Measurements from ENCODE around the gene TTN. TPM values are rescaled to one million over a fixed set of nuclear protein-coding genes. Genes with fewer than 3 reads are reported as not detected.

The TTN gene
- total and polyA plus RNA-seq, 2 donors (not counting 1 experiment from before 2014, with no cell fraction given): 1.7 to 46.4 TPM

GRCh38 chr2:178650554-178650953 lies 156.7 kb downstream of the TTN start:
- intact Hi-C loops (cut with micrococcal nuclease): no loop called here
- Histone ChIP-seq H3K9ac (ENCODE audit: low read length) (no peak overlapping the region), H3K4me1 (ENCODE audit: control insufficient read depth in 2 of 2, insufficient read depth in 2 of 2, low read length in 2 of 2) (no peaks in the 10 kb centered on the region), H3K79me2 (ENCODE audit: control insufficient read depth, insufficient read depth, low read length) (no peaks in the 10 kb centered on the region), H4K20me1 (ENCODE audit: control insufficient read depth, insufficient read depth, low read length, poor library complexity, severe bottlenecking) (no peaks in the 10 kb centered on the region), H3K9me3 (ENCODE audit: control extremely low read depth in 1 of 3, control insufficient read depth in 2 of 3, insufficient read depth in 1 of 3, low read length in 2 of 3) (no peaks in the 10 kb centered on the region), H3K36me3 (replicated peaks in 1 of 2; ENCODE audit: control extremely low read depth in 1 of 2, control insufficient read depth in 1 of 2, extremely low read depth in 1 of 2, insufficient read depth in 2 of 2, low read length in 1 of 2) (peaks cover 1 to 20% of the 10 kb centered on the region in 2 experiments), H3K4me3 (ENCODE audit: control extremely low read depth in 1 of 5, extremely low read depth in 1 of 5, insufficient read depth in 1 of 5, low read depth in 2 of 5, low read length in 4 of 5) (no peak overlapping the region), H3K4me2 (replicated peaks; ENCODE audit: low read depth, low read length, poor library complexity, severe bottlenecking) (no peak overlapping the region), H3K27ac (ENCODE audit: low read length in 2 of 2) (no peak overlapping the region), H2AFZ (ENCODE audit: insufficient read depth, low read depth, low read length, poor library complexity, severe bottlenecking) (no peak overlapping the region), H3K27me3 (replicated peaks in 1 of 4; ENCODE audit: control extremely low read depth in 1 of 4, control insufficient read depth in 3 of 4, insufficient read depth in 4 of 4, low read length in 3 of 4) (no peaks in the 10 kb centered on the region)
- no peaks in the 10 kb centered on the region for H3K9me3 Mint-ChIP-seq (ENCODE audit: insufficient read depth)
- no peak overlapping the region for H3K4me3 Mint-ChIP-seq
- ATAC-seq (ENCODE audit: low read depth): no peak
- DNase-seq: no peak
- no peak overlapping the region for H3K27ac Mint-ChIP-seq
- H3K27me3 Mint-ChIP-seq: no peaks in the 10 kb centered on the region
- CTCF ChIA-PET: interaction anchor here (1.1 kb wide), 1 partner anchor 13 kb away, joined by 3 read pairs; no protein-coding TSS in a partner anchor
- POLR2A ChIA-PET: no interaction called here
- WGBS (ENCODE audit: insufficient coverage): 71% methylated on average over 1 of the region's 5 CpGs
- H3K4me1 Mint-ChIP-seq: no peaks in the 10 kb centered on the region
- TF ChIP-seq CTCF (IDR thresholded peaks at IDR 0.05) (no peak), EZH2 (IDR thresholded peaks at IDR 0.05; ENCODE audit: borderline replicate concordance, insufficient read depth, low read depth, low read length, poor library complexity, severe bottlenecking) (no peak)

GRCh38 chr2:178644919-178645318 lies 162.3 kb downstream of the TTN start:
- DNase-seq: no peak
- no peaks in the 10 kb centered on the region for H3K27me3 ChIP-seq (replicated peaks in 1 of 4; ENCODE audit: control extremely low read depth in 1 of 4, control insufficient read depth in 3 of 4, insufficient read depth in 4 of 4, low read length in 3 of 4)
- ATAC-seq (ENCODE audit: low read depth): no peak
- H3K4me1 Mint-ChIP-seq: no peaks in the 10 kb centered on the region
- H3K9me3 ChIP-seq (ENCODE audit: control extremely low read depth in 1 of 3, control insufficient read depth in 2 of 3, insufficient read depth in 1 of 3, low read length in 2 of 3): no peaks in the 10 kb centered on the region
- no peak overlapping the region for H3K4me2 ChIP-seq (replicated peaks; ENCODE audit: low read depth, low read length, poor library complexity, severe bottlenecking)
- H3K9me3 Mint-ChIP-seq (ENCODE audit: insufficient read depth): no peaks in the 10 kb centered on the region
- no peaks in the 10 kb centered on the region for H4K20me1 ChIP-seq (ENCODE audit: control insufficient read depth, insufficient read depth, low read length, poor library complexity, severe bottlenecking)
- WGBS (ENCODE audit: insufficient coverage): no CpG with 5 or more reads among the region's 1 CpG
- CTCF ChIA-PET: no interaction called here
- intact Hi-C loops (cut with micrococcal nuclease): no loop called here
- H3K9ac ChIP-seq (ENCODE audit: low read length): no peak overlapping the region
- POLR2A ChIA-PET: no interaction called here
- H3K4me3 Mint-ChIP-seq: no peak overlapping the region
- peaks cover 1 to 4% of the 10 kb centered on the region in 2 experiments for H3K36me3 ChIP-seq (replicated peaks in 1 of 2; ENCODE audit: control extremely low read depth in 1 of 2, control insufficient read depth in 1 of 2, extremely low read depth in 1 of 2, insufficient read depth in 2 of 2, low read length in 1 of 2)
- TF ChIP-seq CTCF (IDR thresholded peaks at IDR 0.05) (no peak), EZH2 (IDR thresholded peaks at IDR 0.05; ENCODE audit: borderline replicate concordance, insufficient read depth, low read depth, low read length, poor library complexity, severe bottlenecking) (no peak)
- H3K27ac ChIP-seq (ENCODE audit: low read length in 2 of 2): no peak overlapping the region
- no peaks in the 10 kb centered on the region for H3K79me2 ChIP-seq (ENCODE audit: control insufficient read depth, insufficient read depth, low read length)
- no peak overlapping the region for H2AFZ ChIP-seq (ENCODE audit: insufficient read depth, low read depth, low read length, poor library complexity, severe bottlenecking)
- no peak overlapping the region for H3K27ac Mint-ChIP-seq
- H3K27me3 Mint-ChIP-seq: no peaks in the 10 kb centered on the region
- no peaks in the 10 kb centered on the region for H3K4me1 ChIP-seq (ENCODE audit: control insufficient read depth in 2 of 2, insufficient read depth in 2 of 2, low read length in 2 of 2)
- no peak overlapping the region for H3K4me3 ChIP-seq (ENCODE audit: control extremely low read depth in 1 of 5, extremely low read depth in 1 of 5, insufficient read depth in 1 of 5, low read depth in 2 of 5, low read length in 4 of 5)

Measured in B cell (primary cell).